AG08396 (cell line): Measurements from ENCODE around the gene LRMDA.

Source experiments
- DNase-seq: peaks from one replicate; pipeline ENCODE4 v3.0.0; 2012; ENCODE audit warnings: low spot score, mixed read lengths

LRMDA gene

GRCh38 chr10:75402486-75403143 is 28.8 kb upstream of the LRMDA start:
- peak; percentile 40 for DNase-seq

- DNase-seq: peak; percentile 59
Observed at GRCh38 chr10:75403144-75403938, 28.1 kb upstream of the LRMDA start.

- no peak for DNase-seq
Observed at GRCh38 chr10:75403939-75404814, 27.2 kb upstream of the LRMDA start.

- no peak for DNase-seq
Observed at GRCh38 chr10:75404815-75405597, 26.4 kb upstream of the LRMDA start.

GRCh38 chr10:75405598-75406461 is 25.6 kb upstream of the LRMDA start:
- no peak for DNase-seq

- DNase-seq: no peak
Observed at GRCh38 chr10:75406462-75407223, 24.8 kb upstream of the LRMDA start.

DNA sequence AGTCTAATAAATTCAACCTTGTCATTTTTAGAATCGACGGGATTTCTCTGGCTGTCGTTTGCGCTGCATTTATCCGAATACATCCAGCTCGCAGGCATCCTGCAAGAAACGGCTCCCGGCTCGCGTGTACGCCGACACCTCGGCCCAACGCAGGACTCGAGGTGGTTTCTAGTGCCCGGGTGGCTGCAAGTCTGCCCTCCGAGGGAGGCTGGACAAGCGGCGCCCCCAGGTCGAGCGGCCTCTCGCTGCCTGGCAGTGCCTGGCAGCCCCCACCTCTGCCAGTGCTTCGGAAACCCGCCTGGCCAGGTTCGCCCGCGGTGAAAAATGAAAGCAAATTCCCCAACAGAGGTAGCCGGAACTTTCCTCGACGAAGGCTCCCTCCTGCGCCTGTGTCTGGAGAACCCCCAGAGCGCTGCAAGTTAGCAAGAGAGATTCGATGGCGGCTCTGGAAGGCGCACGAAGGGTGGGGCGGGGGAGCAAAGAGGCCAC is 24.2 kb upstream of the LRMDA start:
- DNase-seq: no peak

- peak; percentile 67 for DNase-seq
Observed at GRCh38 chr10:75407713-75408508, 23.5 kb upstream of the LRMDA start.

DNA sequence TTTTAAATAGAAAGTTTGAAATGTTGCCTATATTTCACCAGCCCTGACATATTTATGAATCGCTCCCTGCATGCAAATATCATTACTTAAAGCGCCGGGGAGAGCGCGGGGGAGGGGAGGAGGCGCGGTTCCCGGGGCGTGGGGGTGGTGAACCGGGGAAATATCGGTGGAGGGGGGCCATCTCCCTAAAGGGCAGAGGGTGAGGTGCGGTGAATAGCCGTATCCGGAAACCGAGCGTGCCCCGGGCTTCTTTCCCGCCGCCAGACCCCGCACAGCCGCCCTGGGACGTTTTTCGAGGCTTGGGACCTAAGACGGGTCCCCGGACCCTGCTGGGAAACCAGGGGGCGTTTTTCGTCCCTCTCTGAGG is 22.9 kb upstream of the LRMDA start:
- DNase-seq: peak; percentile 39

DNA sequence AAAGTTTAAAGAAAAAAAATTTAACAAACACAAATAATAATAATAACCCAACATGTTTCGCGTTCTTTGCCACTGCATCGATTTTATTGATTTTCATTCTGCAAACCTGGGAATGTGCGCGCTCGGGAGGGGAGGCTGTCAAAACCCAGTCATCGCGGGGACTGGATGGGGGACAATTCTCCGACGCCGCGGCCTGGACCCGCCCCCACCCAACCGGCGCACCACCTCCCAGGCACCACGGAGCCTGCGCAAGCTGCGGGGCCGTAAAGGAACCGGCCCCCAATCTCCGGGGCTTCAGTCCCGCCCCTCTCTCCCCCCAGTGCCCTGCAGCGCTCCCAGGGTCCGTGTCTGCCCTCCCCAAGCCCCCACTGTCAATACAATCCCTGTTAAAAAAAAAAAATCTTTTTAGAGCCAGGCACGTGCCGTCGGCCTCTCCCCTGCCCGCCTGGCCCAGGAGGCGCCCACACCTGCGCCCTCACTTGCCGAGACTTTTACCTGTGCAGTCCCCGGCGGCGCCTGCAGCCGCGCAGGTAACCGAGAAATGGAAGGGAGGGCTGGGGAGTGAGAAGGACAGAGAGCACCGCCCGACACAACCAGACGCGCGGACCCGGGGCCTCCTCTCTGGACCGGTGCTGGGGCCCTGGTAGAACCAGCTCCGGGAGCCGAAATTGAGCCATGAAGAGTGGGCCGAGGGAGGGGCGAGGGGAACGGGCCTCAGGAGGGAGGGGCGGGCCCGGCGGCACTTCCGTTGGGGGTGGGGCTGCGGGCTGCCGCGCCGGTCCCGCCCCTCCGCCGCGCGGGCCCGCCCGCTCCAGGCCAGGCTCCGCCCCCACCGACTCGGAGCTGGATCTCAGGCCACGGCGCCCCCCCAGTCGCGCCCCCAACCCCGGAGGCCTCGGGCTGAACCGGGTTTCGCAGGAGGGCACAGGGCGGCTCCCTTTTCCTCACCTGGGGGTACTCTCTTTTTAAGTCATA is 22.2 kb upstream of the LRMDA start:
- peak; percentile 91 for DNase-seq

DNA sequence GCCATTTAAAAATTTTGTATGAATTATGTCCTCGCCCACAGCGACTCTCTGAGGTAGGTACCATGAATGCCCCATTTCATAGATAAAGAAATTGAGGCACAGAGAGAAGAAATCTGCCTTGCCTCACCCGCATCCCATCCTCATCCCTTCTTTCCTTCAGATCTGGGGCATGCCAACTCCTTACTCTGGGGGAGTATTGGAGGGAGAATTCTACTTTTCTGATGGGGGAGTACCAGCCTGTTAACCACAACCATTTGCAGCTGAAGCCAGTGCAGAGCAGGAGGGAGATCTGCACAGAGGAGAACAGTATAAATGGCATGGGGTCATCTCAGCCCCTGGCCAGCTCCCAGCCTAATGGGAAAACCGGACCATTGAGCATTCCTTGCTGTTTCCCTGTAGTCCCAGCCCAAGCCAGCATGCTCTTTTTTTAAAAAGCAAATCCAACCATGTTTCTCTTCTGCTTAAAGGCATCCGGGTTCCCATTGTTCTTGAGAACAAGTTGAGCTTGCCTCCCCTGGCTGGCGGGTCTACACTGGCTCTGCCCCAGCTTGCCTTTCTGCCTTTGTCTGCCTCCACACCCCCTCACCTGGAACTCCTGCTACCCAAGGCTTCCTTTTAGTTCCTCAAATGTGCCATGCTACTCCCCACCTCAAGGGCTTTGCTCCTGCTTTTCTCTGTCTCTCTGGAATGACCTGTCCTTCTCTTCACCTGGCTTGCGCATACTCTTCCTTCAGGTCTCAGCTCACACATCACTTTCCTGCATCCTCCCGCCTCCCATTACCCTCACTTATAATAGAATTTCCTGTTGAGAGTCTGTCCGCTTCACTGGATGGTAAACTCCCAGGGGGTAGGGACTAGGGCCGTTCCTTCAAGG is 21.1 kb upstream of the LRMDA start:
- no peak for DNase-seq

GRCh38 chr10:75414527-75414926 is 16.9 kb upstream of the LRMDA start:
- DNase-seq: no peak

GRCh38 chr10:75417522-75417927 is 13.9 kb upstream of the LRMDA start:
- DNase-seq: no peak

DNA sequence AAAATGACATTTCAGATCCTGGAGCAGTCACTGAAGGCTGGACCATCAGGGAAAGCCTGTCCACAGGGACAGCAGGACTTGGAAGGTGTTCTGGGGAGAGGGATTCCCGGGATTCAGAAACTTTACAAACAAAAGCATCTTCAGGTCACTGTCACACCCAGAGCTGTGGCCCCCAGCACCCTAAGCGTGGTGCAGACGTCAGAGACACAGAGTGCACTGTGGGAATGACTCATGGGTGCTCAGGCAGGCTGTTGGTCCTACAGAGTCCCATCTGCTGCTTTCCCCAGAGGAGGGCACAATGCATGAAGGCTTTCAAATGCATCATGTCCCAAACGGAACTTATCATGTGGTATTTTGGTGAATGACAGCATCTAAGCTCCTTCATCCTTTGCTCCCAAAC is 13.1 kb upstream of the LRMDA start:
- DNase-seq: no peak

DNA sequence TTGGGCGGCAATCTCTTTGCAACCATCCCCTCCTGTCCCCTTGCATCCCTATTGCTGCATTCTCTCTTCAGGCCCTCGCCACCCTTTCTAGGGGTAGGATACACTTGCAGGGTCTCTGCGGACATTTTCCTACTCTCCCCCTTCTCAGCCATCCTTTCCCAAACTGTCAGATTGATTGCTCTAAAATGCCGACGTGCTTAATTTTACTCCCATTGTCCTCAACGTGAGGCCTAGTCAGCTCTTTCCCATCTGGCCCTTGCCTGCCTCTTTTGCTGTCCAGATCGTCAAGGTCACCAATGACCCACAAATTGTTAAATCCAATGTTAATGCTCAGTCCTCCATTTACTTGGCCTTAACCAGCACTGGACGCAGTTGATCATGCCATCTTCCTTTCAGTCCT is 12.7 kb upstream of the LRMDA start:
- DNase-seq: no peak

GRCh38 chr10:75422913-75423312 is 8.5 kb upstream of the LRMDA start:
- DNase-seq: no peak

DNA sequence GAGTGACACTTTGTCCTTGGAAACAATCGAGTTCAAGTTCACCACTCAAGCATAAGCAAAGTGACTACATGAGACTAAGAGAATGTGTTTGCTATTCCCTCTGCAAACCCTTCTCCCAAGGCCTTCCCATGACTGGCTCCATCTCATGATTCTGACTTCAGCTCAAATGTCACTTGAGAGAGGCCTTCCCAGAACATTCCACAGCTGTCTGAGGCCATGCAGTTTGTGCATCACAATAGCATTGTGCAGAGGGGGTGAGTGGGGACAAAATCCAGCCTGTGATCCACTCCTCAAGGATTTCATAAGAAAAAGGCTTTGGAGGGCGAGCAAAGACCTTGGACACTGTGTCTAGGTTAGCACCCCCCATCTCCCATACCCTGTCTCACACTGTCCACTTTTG is 6.9 kb upstream of the LRMDA start:
- no peak for DNase-seq
